Liver (tissue), 3 donors: ENCODE measurements around the gene KAZN.

Experiments used
- CTCF ChIP-seq: fragments of 150-350 bp; IDR thresholded peaks from 2 replicates; pipeline ENCODE4 v1.5.1; 2017; ENCODE audit warnings: improper control_type of control experiment, low read depth, low read length; ENCODE audit not compliant: missing input control
- EGR1 ChIP-seq, 2 donors: IDR thresholded peaks; 2 replicates each; pipeline ENCODE4 v1.6.1; 2016 to 2018; ENCODE audit warnings: antibody characterized with exemption in 2 of 2, low read depth in 2 of 2
- HNF4G ChIP-seq: IDR thresholded peaks from 2 replicates; pipeline ENCODE4 v1.6.1; 2016; ENCODE audit warnings: antibody characterized with exemption
- MAX ChIP-seq: IDR thresholded peaks from 2 replicates; pipeline ENCODE4 v1.6.1; 2016; ENCODE audit warnings: antibody characterized with exemption
- REST ChIP-seq: IDR thresholded peaks from 2 replicates; pipeline ENCODE4 v1.6.1; 2016; ENCODE audit warnings: antibody characterized with exemption, mild to moderate bottlenecking
- SP1 ChIP-seq: IDR thresholded peaks from 2 replicates; pipeline ENCODE4 v1.6.1; 2018; ENCODE audit warnings: antibody characterized with exemption, mild to moderate bottlenecking
- TAF1 ChIP-seq: conservative IDR thresholded peaks from 2 replicates; pipeline ENCODE4 v1.6.1; 2016; ENCODE audit warnings: antibody characterized with exemption, mild to moderate bottlenecking
- ZBTB33 ChIP-seq: IDR thresholded peaks from 2 replicates; pipeline ENCODE4 v1.6.1; 2016; ENCODE audit warnings: antibody characterized with exemption
- donor health status: healthy.
- donor health status: healthy.

- no peak for TF ChIP-seq REST
- TF ChIP-seq EGR1 (IDR thresholded peaks at IDR 0.05; ENCODE audit: low read depth in 2 of 2), result no peak
- TF ChIP-seq CTCF, result no peak
- no peak for TF ChIP-seq TAF1
- no peak for TF ChIP-seq ZBTB33
- no peak for TF ChIP-seq HNF4G
- no peak for TF ChIP-seq SP1
- TF ChIP-seq MAX, result no peak
Observed at GRCh38 chr1:14750490-14750889, 152.0 kb downstream of the KAZN start.
